A549 treated with CpdA at 1 μM for 4 hours (cell line): ENCODE measurements around the gene PRR14. TPM values are rescaled to one million over a fixed set of nuclear protein-coding genes. Genes with fewer than 3 reads are reported as not detected.

ENCODE experiments used
- total RNA-seq: library from RNA; stranded (reverse); fragments of 200-300 nt; extraction: Qiagen RNA extraction; gene quantifications from 5 replicates; pipeline ENCODE4 v1.2.3, GENCODE V29; 2022; ENCODE audit warnings: low read depth

Gene PRR14
- total RNA-seq = 19.0 to 29.6 TPM (median 26.7 TPM) in 5 replicates

GRCh38 chr16:30650369-30651123 lies at the start of gene PRR14:
PRR14 (plus strand) TSS chr16:30650960; CDS start chr16:30651646, 686 bp downstream.

GRCh38 chr16:30609926-30610839 lies 40.6 kb upstream of the PRR14 start, which contains the start of gene ZNF689:
ZNF689 (minus strand) TSS chr16:30610389; CDS start chr16:30610041, 348 bp downstream.

GRCh38 chr16:30657866-30658730 lies 7.3 kb downstream of the PRR14 start, which contains the start of gene FBRS:
FBRS (plus strand) TSS chr16:30658431; CDS start chr16:30659519, 1,088 bp downstream.

GRCh38 chr16:30698816-30699614 lies 48.3 kb downstream of the PRR14 start, which contains the start of gene SRCAP:
SRCAP (plus strand) TSS chr16:30699171; CDS start chr16:30700825, 1,654 bp downstream.

Other genes with a start within 250 kb of the PRR14 start
- 2.8 to 6.4 TPM (median 5.7 TPM) in 5 replicates for gene ZNF771, start 243.4 kb upstream of the PRR14 start, total RNA-seq
- gene DCTPP1, start 220.9 kb upstream of the PRR14 start, total RNA-seq = 105 to 146 TPM (median 134 TPM) in 5 replicates
- 51.5 to 56.6 TPM (median 52.3 TPM) in 5 replicates for gene SEPHS2, start 205.1 kb upstream of the PRR14 start, total RNA-seq
- gene ITGAL, start 178.2 kb upstream of the PRR14 start, total RNA-seq = 0.08 to 0.22 TPM (median 0.10 TPM) in 3 of 5 replicates, not detected in the others
- 32.6 to 49.0 TPM (median 48.3 TPM) in 5 replicates for gene ZNF768, start 124.4 kb upstream of the PRR14 start, total RNA-seq
- 2.8 to 4.9 TPM (median 4.4 TPM) in 5 replicates for gene ZNF747, start 116.1 kb upstream of the PRR14 start, total RNA-seq
- gene ZNF764, start 92.6 kb upstream of the PRR14 start, total RNA-seq = 5.0 to 6.8 TPM (median 6.1 TPM) in 5 replicates
- 6.3 to 8.5 TPM (median 7.6 TPM) in 5 replicates for gene ZNF688, start 79.2 kb upstream of the PRR14 start, total RNA-seq
- gene ZNF785, start 65.3 kb upstream of the PRR14 start, total RNA-seq = not detected in 5 replicates
- 7.6 to 10.3 TPM (median 9.2 TPM) in 5 replicates for gene ZNF689, start 40.6 kb upstream of the PRR14 start, total RNA-seq
- gene FBRS, start 7.5 kb downstream of the PRR14 start, total RNA-seq = 35.7 to 49.1 TPM (median 45.8 TPM) in 5 replicates
- 14.1 to 28.1 TPM (median 21.4 TPM) in 5 replicates for gene SRCAP, start 48.2 kb downstream of the PRR14 start, total RNA-seq
- gene PHKG2, start 97.5 kb downstream of the PRR14 start, total RNA-seq = 21.1 to 26.6 TPM (median 23.0 TPM) in 5 replicates
- 4.5 to 9.7 TPM (median 9.0 TPM) in 5 replicates for gene CFAP119, start 111.1 kb downstream of the PRR14 start, total RNA-seq
- 77.8 to 90.9 TPM (median 89.9 TPM) in 5 replicates for gene RNF40, start 111.4 kb downstream of the PRR14 start, total RNA-seq
- gene ZNF629, start 136.2 kb downstream of the PRR14 start, total RNA-seq = 15.6 to 19.2 TPM (median 16.4 TPM) in 5 replicates
- gene BCL7C, start 243.1 kb downstream of the PRR14 start, total RNA-seq = 24.3 to 38.7 TPM (median 36.4 TPM) in 5 replicates
- 0.09 to 0.23 TPM (median 0.16 TPM) in 4 of 5 replicates, not detected in the other for gene CTF1, start 245.7 kb downstream of the PRR14 start, total RNA-seq